Measurements from ENCODE around the gene PIK3CD.

PIK3CD gene

GRCh38 chr1:9659328-9659727 lies 7.8 kb downstream of the PIK3CD start:
- no peaks in the 10 kb centered on the region for H3K27me3 ChIP-seq (replicated peaks; ENCODE audit: control insufficient read depth, insufficient read depth, low read length)
- no peak for DNase-seq (ENCODE audit: extremely low read depth, insufficient read length)
- TF ChIP-seq CTCF (IDR thresholded peaks at IDR 0.05; ENCODE audit: insufficient read depth, low read length, poor library complexity, severe bottlenecking): no peak
- peaks cover 5% of the 10 kb centered on the region for H3K36me3 ChIP-seq (ENCODE audit: control insufficient read depth, insufficient read depth, low read length)
- H3K4me3 ChIP-seq (replicated peaks; ENCODE audit: low read depth, low read length): no peak overlapping the region

GRCh38 chr1:9663257-9663656 lies 11.7 kb downstream of the PIK3CD start:
- DNase-seq (ENCODE audit: extremely low read depth, insufficient read length): no peak
- no peak for TF ChIP-seq CTCF (IDR thresholded peaks at IDR 0.05; ENCODE audit: insufficient read depth, low read length, poor library complexity, severe bottlenecking)
- Histone ChIP-seq H3K4me3 (replicated peaks; ENCODE audit: low read depth, low read length) (no peak overlapping the region), H3K36me3 (ENCODE audit: control insufficient read depth, insufficient read depth, low read length) (peaks cover 8% of the 10 kb centered on the region), H3K27me3 (replicated peaks; ENCODE audit: control insufficient read depth, insufficient read depth, low read length) (no peaks in the 10 kb centered on the region)

GRCh38 chr1:9665193-9665592 lies 13.7 kb downstream of the PIK3CD start:
- DNase-seq (ENCODE audit: extremely low read depth, insufficient read length): no peak
- Histone ChIP-seq H3K36me3 (ENCODE audit: control insufficient read depth, insufficient read depth, low read length) (peaks cover 11% of the 10 kb centered on the region), H3K27me3 (replicated peaks; ENCODE audit: control insufficient read depth, insufficient read depth, low read length) (no peaks in the 10 kb centered on the region), H3K4me3 (replicated peaks; ENCODE audit: low read depth, low read length) (no peak overlapping the region)
- no peak for TF ChIP-seq CTCF (IDR thresholded peaks at IDR 0.05; ENCODE audit: insufficient read depth, low read length, poor library complexity, severe bottlenecking)

GRCh38 chr1:9668080-9668479 lies 16.5 kb downstream of the PIK3CD start:
- H3K36me3 ChIP-seq (ENCODE audit: control insufficient read depth, insufficient read depth, low read length): peaks cover 14% of the 10 kb centered on the region
- no peak for DNase-seq (ENCODE audit: extremely low read depth, insufficient read length)
- no peak overlapping the region for H3K4me3 ChIP-seq (replicated peaks; ENCODE audit: low read depth, low read length)
- no peak for TF ChIP-seq CTCF (IDR thresholded peaks at IDR 0.05; ENCODE audit: insufficient read depth, low read length, poor library complexity, severe bottlenecking)
- no peaks in the 10 kb centered on the region for H3K27me3 ChIP-seq (replicated peaks; ENCODE audit: control insufficient read depth, insufficient read depth, low read length)

GRCh38 chr1:9670085-9670484 lies 18.6 kb downstream of the PIK3CD start:
- H3K36me3 ChIP-seq (ENCODE audit: control insufficient read depth, insufficient read depth, low read length): peaks cover 15% of the 10 kb centered on the region
- H3K27me3 ChIP-seq (replicated peaks; ENCODE audit: control insufficient read depth, insufficient read depth, low read length): no peaks in the 10 kb centered on the region
- no peak overlapping the region for H3K4me3 ChIP-seq (replicated peaks; ENCODE audit: low read depth, low read length)
- TF ChIP-seq CTCF (IDR thresholded peaks at IDR 0.05; ENCODE audit: insufficient read depth, low read length, poor library complexity, severe bottlenecking): no peak
- DNase-seq (ENCODE audit: extremely low read depth, insufficient read length): no peak

Measured in GM06990 (cell line).